T47D (cell line): ENCODE measurements around the gene IL17RE.
"Not testable (repeated sequence)": the region's sequence is repeated elsewhere in the genome, so short reads cannot be mapped to it uniquely, and the experiment has no call there.

Experiments used
- DNase-seq, 2 experiments: peaks; one replicate each; pipeline versions ENCODE4 v3.0.0 to v3.0.0-alpha.2; 2011 to 2012; ENCODE audit warnings: low read depth in 1 of 2, low spot score in 1 of 2
- JUND ChIP-seq: IDR thresholded peaks from 2 replicates; pipeline ENCODE4 v1.6.1; 2012; ENCODE audit warnings: low read depth
- in situ Hi-C: cut with HindIII; loops from 2 replicates; pipeline ENCODE4 v1.10.0; 2016; ENCODE audit warnings: low sequenced_read_pairs, low pct_unique_long_range_greater_than_20kb

The IL17RE gene, protein sequence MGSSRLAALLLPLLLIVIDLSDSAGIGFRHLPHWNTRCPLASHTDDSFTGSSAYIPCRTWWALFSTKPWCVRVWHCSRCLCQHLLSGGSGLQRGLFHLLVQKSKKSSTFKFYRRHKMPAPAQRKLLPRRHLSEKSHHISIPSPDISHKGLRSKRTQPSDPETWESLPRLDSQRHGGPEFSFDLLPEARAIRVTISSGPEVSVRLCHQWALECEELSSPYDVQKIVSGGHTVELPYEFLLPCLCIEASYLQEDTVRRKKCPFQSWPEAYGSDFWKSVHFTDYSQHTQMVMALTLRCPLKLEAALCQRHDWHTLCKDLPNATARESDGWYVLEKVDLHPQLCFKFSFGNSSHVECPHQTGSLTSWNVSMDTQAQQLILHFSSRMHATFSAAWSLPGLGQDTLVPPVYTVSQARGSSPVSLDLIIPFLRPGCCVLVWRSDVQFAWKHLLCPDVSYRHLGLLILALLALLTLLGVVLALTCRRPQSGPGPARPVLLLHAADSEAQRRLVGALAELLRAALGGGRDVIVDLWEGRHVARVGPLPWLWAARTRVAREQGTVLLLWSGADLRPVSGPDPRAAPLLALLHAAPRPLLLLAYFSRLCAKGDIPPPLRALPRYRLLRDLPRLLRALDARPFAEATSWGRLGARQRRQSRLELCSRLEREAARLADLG

DNA sequence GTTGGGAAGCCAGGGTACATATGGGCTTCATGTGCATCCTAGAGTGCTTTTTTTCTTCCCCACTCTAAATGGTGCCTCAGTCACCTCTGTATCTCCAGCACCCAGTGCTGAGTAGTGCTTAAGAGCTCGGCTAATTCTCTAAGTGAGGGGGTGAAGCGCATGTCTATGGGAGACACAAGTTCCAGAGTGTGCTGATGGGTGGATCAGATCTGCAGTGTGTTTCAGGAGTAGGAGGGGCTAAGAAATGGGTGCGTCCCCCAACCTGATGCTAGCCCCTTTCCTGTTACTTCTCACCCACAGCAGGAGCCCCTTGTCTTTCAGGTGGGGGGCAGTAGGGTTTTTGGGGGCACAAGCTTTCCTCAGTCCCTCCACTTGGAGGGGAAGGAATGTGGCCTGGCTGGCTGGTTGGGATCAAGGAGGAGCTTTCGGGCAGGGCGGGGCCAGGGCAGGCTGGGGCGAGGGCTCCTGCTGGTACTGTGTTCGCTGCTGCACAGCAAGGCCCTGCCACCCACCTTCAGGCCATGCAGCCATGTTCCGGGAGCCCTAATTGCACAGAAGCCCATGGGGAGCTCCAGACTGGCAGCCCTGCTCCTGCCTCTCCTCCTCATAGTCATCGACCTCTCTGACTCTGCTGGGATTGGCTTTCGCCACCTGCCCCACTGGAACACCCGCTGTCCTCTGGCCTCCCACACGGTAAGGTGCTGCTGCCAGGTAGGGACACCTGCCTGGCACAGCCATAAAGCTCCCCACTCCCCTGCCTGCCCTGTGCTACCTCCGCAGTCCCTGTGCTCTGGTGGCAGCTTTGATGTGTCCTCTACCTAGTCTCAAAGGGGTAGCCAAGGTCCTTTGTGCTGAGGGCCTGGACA, at the start of gene IL17RE:
Gene IL17RE, plus strand, starts transcription at position 477 of the 866 bp plus-strand sequence. Its CDS starts 85 bp downstream, at position 562.
- in situ Hi-C loops, result no loop called here
- DNase-seq, result peak; percentile 67
- TF ChIP-seq JUND, result no peak

DNA sequence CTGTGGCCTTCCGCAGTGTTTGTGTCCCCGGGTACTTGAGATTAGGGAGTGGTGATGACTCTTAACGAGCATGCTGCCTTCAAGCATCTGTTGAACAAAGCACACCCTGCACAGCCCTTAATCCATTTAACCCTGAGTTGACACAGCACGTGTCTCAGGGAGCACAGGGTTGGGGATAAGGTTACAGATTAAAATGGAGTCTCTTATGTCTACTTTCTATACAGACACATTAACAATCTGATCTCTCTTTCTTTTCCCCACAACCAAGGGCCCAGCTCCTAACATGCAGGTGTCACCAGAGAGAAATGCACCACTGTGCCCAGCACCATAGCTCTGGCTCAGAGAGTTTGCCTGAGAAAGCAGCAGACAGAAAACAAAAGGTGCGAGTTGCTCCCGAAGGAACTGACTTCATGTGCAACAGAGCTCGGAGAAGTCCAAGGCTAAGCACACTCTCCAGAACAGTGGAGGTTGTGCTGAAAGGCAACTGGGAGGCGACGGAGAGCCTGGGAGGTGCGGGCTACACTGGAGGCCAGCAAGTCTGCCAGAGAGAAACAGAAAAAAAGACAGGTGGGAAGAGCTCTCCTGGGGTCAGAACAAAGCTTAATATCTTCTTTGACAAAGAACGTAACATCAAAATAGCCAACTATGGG, 48.2 kb upstream of the IL17RE start:
- DNase-seq, in situ Hi-C loops: not testable (repeated sequence)

DNA sequence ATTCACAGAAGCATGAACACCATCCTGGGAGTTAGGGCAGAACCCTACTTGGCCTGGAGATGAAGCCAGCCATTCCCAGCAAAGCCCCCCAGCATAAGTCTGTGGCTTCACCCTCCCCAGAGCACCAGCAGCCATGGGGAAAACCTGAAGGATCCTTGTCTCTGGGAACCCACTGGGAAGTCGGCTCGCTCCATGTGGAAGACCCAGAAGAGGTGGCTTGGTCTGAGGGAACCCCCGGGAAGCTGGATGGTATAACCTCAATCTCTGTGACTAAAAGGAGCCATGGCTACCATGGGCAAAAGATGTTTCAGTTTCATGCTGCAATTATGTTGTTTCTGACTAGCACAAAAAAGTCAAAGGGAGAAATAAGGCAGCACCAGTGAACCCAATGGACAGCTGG, 47.1 kb upstream of the IL17RE start:
- no peak for DNase-seq
- TF ChIP-seq JUND, result no peak
- in situ Hi-C loops, result no loop called here

DNA sequence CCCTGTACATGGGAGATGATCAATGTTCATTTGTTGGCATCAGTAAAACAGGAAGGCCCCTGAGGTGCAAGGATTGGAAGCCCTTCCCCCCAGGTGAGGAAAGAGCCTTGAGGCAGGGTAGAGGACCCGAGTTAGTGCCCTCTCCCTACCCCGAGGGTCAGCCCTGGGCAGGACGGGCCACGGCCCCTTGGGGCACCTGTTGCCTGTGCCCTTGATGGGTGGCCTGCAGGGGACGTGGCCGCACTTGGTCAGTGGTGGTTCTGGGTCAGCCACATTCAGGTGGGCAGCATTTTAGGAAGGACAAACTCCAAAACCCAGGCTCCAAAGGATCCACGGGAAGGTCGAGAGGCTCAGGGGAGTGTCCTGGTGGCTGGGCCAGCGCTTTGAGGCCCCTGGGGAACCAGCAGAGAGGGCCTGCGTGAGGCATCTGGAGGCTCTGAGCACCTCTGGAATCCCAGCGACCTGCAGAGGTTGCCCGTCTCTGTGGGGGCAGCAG, 43.1 kb upstream of the IL17RE start:
- no peak for TF ChIP-seq JUND
- in situ Hi-C loops, result no loop called here
- DNase-seq, result no peak

DNA sequence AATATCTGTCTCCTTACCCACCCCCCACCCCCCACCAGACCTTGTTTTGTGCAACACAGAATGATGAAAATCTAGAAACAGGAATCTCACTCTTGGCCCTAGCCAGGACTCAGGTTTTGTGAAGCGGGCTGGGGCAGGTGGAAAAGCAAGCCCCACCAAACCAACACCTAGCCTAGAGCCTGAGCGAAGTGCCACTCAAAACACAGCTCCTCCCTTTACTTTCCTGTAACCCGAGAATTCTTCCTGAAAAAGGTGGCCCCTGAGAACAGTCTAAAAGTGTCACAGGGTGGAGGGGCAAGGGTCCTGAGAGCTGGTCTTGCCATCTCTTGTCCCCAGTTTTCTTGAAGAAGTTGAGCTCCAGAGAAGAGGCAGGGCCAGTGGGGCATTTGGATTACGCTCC, 41.4 kb upstream of the IL17RE start:
- DNase-seq, result no peak
- no peak for TF ChIP-seq JUND
- in situ Hi-C loops, result no loop called here

DNA sequence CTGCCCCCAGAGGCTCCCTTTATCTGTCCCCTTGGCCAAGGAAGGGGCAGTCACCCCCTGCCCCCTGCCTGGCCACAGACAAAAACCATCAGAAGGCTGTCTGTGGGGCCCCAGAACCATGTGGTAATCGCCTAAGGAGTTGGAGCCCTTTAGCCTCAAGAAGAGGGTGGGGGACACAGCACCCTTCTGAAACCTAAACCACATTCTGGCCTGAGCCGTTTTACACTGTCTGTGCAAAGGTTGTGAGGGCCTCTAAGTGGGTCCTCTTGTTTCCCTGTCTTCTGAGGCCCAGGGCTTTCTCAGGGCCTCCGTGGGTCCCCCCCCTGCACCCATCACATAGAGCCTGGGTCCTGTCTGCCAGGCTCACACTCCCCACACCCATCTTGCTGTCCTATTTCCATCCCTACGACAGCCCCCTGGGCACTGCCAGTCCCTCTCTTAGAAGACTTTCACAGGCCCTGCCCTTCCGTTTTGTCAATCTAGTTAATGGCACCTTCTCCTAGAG, 41.0 kb upstream of the IL17RE start:
- TF ChIP-seq JUND, result no peak

DNA sequence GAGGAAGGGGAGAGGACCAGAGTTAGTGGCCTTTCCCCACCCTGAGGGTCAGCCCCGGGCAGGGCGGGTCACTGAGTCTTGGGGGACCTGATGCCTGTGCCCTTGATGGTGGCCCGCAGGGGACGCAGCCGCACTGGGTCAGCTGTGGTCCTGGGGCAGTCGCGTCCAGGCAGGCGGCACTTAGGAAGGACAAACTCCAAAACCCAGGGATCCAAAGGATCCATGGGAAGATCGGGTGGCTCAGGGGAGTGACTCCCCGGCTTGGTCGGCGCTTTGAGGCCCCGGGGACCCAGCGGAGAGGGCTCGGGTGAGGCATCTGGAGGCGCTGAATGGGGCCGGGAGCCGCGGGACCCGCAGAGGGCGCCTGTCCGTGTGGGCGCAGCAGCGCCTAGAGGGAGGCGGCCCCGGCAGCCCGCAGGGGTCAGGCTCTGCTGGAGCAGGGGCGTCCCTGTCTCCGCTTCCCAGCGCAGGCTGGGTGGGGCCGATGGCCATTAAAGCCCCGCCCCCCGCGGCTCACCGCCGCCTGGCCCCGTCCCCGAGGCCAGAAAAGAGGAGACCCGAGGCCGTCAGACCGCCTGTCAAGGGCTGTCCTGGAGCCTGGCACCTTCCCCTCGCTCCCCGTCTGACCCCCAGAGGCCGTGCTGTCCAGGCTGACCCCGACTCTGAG, 40.1 kb upstream of the IL17RE start:
- in situ Hi-C loops, result no loop called here
- no peak for TF ChIP-seq JUND
- DNase-seq, result no peak

More for the DNA sequence above, 41.0 kb upstream of the IL17RE start:
- in situ Hi-C loops, result no loop called here
- no peak for DNase-seq

DNA sequence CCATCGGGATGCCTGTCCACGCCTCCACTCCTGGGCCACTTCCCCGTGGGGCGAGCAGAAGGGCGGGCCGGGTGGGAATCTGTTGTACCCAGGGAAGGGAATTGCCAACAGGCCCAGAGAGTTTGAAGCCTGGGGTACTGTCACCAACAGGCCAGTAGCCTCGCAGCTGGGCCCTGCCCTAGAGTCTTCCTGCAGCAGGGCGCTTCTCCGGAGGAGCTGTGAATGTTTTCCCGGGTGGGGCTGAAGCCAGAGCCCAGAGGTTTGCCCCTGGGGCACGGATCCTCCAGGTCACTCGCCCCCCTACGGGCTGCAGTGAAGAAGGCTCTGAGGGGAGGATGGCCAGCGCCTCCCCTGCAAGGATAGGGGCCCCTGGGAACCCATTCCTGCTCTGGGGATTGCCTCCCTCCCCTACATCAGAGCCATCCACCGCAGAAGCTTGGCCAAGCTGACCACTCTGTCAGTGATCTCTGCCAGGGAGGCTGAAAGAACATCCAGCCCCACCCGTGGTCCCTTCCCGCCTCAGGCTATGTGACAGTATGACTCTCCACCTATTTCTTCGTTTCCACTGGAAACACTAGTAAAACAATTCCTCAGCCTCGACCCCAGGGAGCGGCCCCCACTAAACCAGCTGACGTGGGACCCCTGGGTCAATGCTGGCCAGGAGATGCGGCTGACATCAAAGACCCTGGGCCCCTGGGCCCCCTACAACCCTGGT, 39.4 kb upstream of the IL17RE start:
- in situ Hi-C loops, result no loop called here
- DNase-seq, result no peak
- no peak for TF ChIP-seq JUND

DNA sequence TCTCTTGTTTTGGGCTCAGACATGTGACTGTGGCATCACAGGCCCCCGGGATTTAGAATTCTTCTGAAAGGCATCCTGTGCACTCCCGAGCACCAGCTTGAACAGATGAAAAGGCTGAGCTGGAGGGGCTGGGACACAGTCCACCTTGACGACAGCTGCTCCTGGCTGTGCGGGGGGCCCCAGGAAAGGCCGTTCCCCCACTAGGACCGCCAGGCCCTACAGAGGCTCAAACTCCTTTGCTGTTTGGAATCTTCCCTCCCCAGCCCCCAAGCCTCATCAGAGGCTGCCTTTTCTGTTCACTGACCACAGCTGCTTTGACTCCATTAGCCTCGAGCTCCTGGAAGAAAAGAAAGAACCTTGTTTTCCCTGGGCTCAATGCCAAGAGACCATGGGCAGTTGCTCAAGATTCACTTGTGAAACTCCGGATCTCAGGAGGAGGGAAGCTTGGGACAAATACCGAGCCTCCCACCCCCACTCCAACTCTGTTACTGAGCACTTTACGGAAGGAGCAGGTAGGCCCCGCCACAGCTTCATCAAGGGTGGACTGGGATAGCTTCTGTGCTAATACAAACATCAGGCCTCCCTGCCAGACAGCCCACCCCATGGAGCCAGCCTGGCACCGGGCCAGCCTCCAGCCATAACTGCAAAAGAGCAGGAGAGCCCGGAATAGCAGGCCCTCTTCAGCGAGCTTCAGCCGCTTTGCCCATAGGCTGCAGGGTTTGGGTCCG, 38.3 kb upstream of the IL17RE start:
- DNase-seq, result peak in 1 of 2 experiments; percentile 37
- no peak for TF ChIP-seq JUND
- in situ Hi-C loops, result no loop called here

DNA sequence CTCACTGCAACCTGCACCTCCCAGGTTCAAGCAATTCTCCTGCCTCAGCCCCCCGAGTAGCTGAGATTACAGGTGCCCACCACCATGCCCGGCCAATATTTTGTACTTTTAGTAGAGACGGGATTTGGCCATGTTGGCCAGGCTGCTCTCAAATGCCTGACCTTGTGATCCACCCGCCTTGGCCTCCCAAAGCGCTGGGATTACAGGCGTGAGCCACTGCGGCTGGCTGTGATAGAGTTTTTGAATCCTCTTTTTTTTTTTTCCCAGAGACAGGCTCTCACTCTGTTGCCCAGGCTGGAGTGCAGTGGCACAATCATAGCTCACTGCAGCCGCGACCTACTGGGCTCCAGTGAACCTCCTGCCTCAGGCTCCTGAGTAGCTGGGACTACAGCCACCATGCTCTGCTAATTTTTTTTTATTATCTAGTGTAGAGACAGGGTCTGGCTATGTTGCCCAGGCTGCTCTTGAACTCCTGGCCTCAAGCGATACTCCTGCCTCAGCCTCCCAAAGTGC, 37.5 kb upstream of the IL17RE start:
- in situ Hi-C loops, DNase-seq: not testable (repeated sequence)
